PC-3 (cell line): Measurements from ENCODE around the gene HHIPL1. TPM values are rescaled to one million over a fixed set of nuclear protein-coding genes. Genes with fewer than 3 reads are reported as not detected.

Experiments used
- ATAC-seq: fragments of 200-7000 bp; cut with Tn5 transposase; 2 replicates; pipeline ENCODE4 v1.9.1; 2020; ENCODE audit warnings: mild to moderate bottlenecking, moderate library complexity
- BruUV-seq: library from RNA; stranded (reverse); fragments of 400-500 nt; replicated peaks from 2 replicates; lab custom pipeline; 2021; lab: Mats Ljungman, UMichigan
- CTCF ChIA-PET: fragments of 300-600 bp; sonication (Branson Sonifier 250); formaldehyde crosslinking; loops from one replicate; lab custom pipeline; 2022; ENCODE audit warnings: antibody characterized with exemption; lab: Charles Lee
- POLR2A ChIA-PET: fragments of 300-600 bp; sonication (Branson Sonifier 250); formaldehyde crosslinking; loops from one replicate; lab custom pipeline; 2022; ENCODE audit warnings: antibody characterized with exemption; ENCODE audit not compliant: unreplicated experiment; lab: Charles Lee
- DNase-seq: peaks from one replicate; pipeline ENCODE4 v3.0.0-alpha.2; 2015
- H2AFZ ChIP-seq: fragments of 300-600 bp; sonication (generic); 2 replicates; pipeline ENCODE4 v1.6.0; 2016; ENCODE audit warnings: antibody characterized with exemption, low read length
- H3F3A ChIP-seq: fragments of 300-600 bp; sonication (generic); one replicate; pipeline ENCODE4 v1.6.0; 2017; ENCODE audit warnings: antibody characterized with exemption, low read length, control low read depth, mild to moderate bottlenecking; ENCODE audit not compliant: unreplicated experiment
- H3K27ac ChIP-seq: fragments of 300-600 bp; sonication (generic); 2 replicates; pipeline ENCODE4 v1.5.1; 2016; ENCODE audit warnings: mild to moderate bottlenecking, low read length
- H3K27me3 ChIP-seq: fragments of 300-600 bp; sonication (generic); 2 replicates; pipeline ENCODE4 v1.6.1; 2016; ENCODE audit warnings: low read length, mixed read lengths
- H3K36me3 ChIP-seq: fragments of 300-600 bp; sonication (generic); 2 replicates; pipeline ENCODE4 v1.6.1; 2016; ENCODE audit warnings: low read depth, mixed run types, low read length, mixed read lengths
- H3K4me1 ChIP-seq: fragments of 300-600 bp; sonication (generic); 2 replicates; pipeline ENCODE4 v1.5.1; 2016; ENCODE audit warnings: low read length; ENCODE audit not compliant: insufficient read depth
- H3K4me2 ChIP-seq: fragments of 300-600 bp; sonication (generic); 2 replicates; pipeline ENCODE4 v1.6.0; 2016; ENCODE audit warnings: low read length
- H3K4me3 ChIP-seq: fragments of 300-600 bp; sonication (generic); 2 replicates; pipeline ENCODE4 v1.5.1; 2016; ENCODE audit warnings: mild to moderate bottlenecking, low read length, mixed read lengths
- H3K79me2 ChIP-seq: fragments of 300-600 bp; sonication (generic); 2 replicates; pipeline ENCODE4 v1.6.1; 2017; ENCODE audit warnings: low read length, mixed read lengths
- H3K9ac ChIP-seq: fragments of 300-600 bp; sonication (generic); 2 replicates; pipeline ENCODE4 v1.6.0; 2016; ENCODE audit warnings: mild to moderate bottlenecking, low read length
- H3K9me2 ChIP-seq: fragments of 300-600 bp; sonication (generic); replicated peaks from 2 replicates; pipeline ENCODE4 v1.6.1; 2016; ENCODE audit warnings: mixed run types, low read length, mixed read lengths
- H3K9me3 ChIP-seq: fragments of 300-600 bp; sonication (generic); 2 replicates; pipeline ENCODE4 v1.6.1; 2016; ENCODE audit warnings: low read length, mixed read lengths
- H4K20me1 ChIP-seq: fragments of 300-600 bp; sonication (generic); 2 replicates; pipeline ENCODE4 v1.6.1; 2016; ENCODE audit warnings: low read length, mixed read lengths
- EZH2 ChIP-seq: fragments of 300-600 bp; sonication (generic); IDR thresholded peaks from one replicate; pipeline ENCODE4 v1.6.1; 2017; ENCODE audit warnings: antibody characterized with exemption, mild to moderate bottlenecking, low read length; ENCODE audit not compliant: unreplicated experiment
- EZH2phosphoT487 ChIP-seq: fragments of 300-600 bp; sonication (generic); IDR thresholded peaks from 2 replicates; pipeline ENCODE4 v1.6.1; 2018; ENCODE audit warnings: mild to moderate bottlenecking, antibody characterized with exemption, low read length, borderline replicate concordance
- intact Hi-C: fragments of 100-400 bp; cut with micrococcal nuclease; formaldehyde crosslinking; loops from 2 replicates; pipeline ENCODE4 v1.9.0; 2023
- total RNA-seq: library from RNA; depleted of rRNA; stranded (reverse); fragments of >200 nt; gene quantifications from 2 replicates; pipeline ENCODE4 v1.2.3, GENCODE V29; 2014
- TF ChIP-seq, protein P1 (sequence below): fragments of 300-600 bp; sonication (generic); conservative IDR thresholded peaks from 2 replicates; pipeline ENCODE4 v1.5.1; 2017; ENCODE audit warnings: antibody characterized with exemption, low read depth, mild to moderate bottlenecking, low read length

The HHIPL1 gene
- total RNA-seq, 1 experiment from 2014 or later = 0.84 TPM

DNA sequence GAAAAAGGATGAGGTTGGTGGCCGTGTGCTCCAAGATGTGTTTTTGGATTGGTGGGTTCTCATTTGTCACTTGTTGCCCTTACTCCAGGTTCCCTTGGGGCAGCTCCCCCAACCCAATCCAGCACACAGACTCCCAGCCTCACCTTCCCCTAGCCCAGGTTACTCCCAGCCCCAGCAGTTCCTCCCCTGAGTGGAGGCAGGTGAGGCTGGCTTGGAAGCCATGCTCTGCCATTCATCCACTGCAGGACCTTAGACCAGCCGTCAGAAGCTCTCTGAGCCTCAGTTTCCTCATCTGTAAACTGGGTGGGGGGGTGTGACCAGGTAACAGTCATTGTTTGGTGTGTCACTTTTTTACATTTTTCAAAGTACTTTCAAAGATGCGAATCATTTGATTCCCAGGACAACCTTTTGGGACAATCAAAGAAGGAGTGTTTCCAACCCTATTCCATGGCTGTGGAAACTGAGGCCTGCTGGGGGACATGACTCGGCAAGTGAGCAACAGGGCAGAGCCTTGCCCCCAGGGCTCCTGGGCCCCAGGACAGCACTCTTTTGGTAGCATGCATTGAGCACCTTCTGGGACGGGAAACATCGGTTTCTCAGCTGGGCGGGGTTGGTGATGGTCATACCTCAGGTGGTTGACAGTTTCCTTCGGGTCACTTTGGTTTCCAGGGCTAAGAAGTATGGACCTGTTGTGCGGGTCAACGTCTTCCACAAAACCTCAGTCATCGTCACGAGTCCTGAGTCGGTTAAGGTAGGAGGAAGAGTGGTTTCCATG, 46.4 kb downstream of the HHIPL1 start:
- CTCF ChIA-PET = no interaction called here
- DNase-seq (no peak), ATAC-seq (no peak)
- no peak for TF ChIP-seq EZH2
- TF ChIP-seq EZH2phosphoT487 = no peak
- TF ChIP-seq, protein P1, sequence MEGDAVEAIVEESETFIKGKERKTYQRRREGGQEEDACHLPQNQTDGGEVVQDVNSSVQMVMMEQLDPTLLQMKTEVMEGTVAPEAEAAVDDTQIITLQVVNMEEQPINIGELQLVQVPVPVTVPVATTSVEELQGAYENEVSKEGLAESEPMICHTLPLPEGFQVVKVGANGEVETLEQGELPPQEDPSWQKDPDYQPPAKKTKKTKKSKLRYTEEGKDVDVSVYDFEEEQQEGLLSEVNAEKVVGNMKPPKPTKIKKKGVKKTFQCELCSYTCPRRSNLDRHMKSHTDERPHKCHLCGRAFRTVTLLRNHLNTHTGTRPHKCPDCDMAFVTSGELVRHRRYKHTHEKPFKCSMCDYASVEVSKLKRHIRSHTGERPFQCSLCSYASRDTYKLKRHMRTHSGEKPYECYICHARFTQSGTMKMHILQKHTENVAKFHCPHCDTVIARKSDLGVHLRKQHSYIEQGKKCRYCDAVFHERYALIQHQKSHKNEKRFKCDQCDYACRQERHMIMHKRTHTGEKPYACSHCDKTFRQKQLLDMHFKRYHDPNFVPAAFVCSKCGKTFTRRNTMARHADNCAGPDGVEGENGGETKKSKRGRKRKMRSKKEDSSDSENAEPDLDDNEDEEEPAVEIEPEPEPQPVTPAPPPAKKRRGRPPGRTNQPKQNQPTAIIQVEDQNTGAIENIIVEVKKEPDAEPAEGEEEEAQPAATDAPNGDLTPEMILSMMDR = no peak
- Histone ChIP-seq H2AFZ (no peak overlapping the region), H3K4me1 (no peaks in the 10 kb centered on the region), H3K9me2 (no peaks in the 10 kb centered on the region), H3K36me3 (no peaks in the 10 kb centered on the region), H3K27me3 (no peaks in the 10 kb centered on the region), H3K4me2 (no peak overlapping the region), H3K27ac (no peak overlapping the region), H3F3A (no peaks in the 10 kb centered on the region), H3K9ac (no peak overlapping the region), H3K79me2 (no peaks in the 10 kb centered on the region), H3K4me3 (no peak overlapping the region), H4K20me1 (no peaks in the 10 kb centered on the region), H3K9me3 (no peaks in the 10 kb centered on the region)
- POLR2A ChIA-PET = no interaction called here
- BruUV-seq = no TSS peak
- intact Hi-C loops = no loop called here

DNA sequence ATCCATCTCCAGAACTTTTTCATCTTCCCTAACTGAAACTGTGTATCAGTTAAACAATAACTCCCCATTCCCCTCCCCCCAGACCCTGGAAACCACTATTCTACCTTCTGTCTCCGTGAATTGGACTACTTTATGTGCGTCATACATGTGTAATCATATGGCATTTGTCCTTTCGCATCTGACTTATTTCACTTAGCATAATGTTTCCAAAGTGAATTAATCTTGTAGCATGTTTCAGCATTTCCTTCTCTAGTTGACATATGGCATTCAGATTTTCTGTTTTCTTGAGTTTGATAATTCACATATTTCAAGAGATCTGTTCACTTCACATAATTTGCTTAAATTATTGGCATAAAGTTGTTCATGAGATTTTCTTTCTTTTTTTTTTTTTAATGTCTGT, 49.0 kb downstream of the HHIPL1 start:
- H3K9me3 ChIP-seq = no peaks in the 10 kb centered on the region
- no peak overlapping the region for H2AFZ ChIP-seq
- H3K4me1 ChIP-seq = no peaks in the 10 kb centered on the region
- CTCF ChIA-PET = no interaction called here
- no TSS peak for BruUV-seq
- H4K20me1 ChIP-seq = no peaks in the 10 kb centered on the region
- no peaks in the 10 kb centered on the region for H3K9me2 ChIP-seq
- no peak overlapping the region for H3K4me3 ChIP-seq
- intact Hi-C loops = no loop called here
- no peaks in the 10 kb centered on the region for H3K27me3 ChIP-seq
- H3K4me2 ChIP-seq = no peak overlapping the region
- no peaks in the 10 kb centered on the region for H3K36me3 ChIP-seq
- ATAC-seq (no peak), DNase-seq (no peak)
- H3K79me2 ChIP-seq = no peaks in the 10 kb centered on the region
- H3F3A ChIP-seq = no peaks in the 10 kb centered on the region
- H3K27ac ChIP-seq = no peak overlapping the region
- H3K9ac ChIP-seq = no peak overlapping the region
- POLR2A ChIA-PET = no interaction called here
- TF ChIP-seq EZH2phosphoT487 = no peak
- no peak for TF ChIP-seq EZH2
- TF ChIP-seq, protein P1 = no peak

DNA sequence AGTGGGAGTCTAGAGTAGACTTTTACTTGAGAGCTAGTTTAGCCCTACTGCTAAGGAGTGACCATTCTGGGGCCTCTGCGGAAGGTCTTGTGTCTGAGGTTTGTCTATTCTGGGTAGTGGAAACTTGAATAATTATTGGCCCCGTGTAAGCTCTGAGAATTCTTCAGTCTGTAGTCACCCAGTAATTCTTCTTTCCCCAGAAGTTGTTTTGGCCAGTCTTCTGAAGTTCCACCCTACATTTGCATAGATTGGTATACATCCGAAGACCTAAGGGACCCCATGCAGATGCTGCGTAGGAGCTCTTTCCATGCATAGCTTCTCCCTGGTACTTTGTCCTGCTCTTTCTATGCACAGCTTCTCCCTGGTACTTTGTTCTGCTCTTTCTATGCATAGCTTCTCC, 52.0 kb downstream of the HHIPL1 start:
- Histone ChIP-seq H3K9me3 (no peaks in the 10 kb centered on the region), H4K20me1 (no peaks in the 10 kb centered on the region), H3K27me3 (no peaks in the 10 kb centered on the region), H3K4me3 (no peak overlapping the region), H3K4me2 (no peak overlapping the region), H3K4me1 (no peaks in the 10 kb centered on the region), H3K9ac (no peak overlapping the region), H3K36me3 (no peaks in the 10 kb centered on the region), H3K27ac (no peak overlapping the region), H3K79me2 (no peaks in the 10 kb centered on the region), H3F3A (no peaks in the 10 kb centered on the region), H3K9me2 (no peaks in the 10 kb centered on the region), H2AFZ (no peak overlapping the region)
- CTCF ChIA-PET = no interaction called here
- DNase-seq (no peak), ATAC-seq (no peak)
- POLR2A ChIA-PET = no interaction called here
- no TSS peak for BruUV-seq
- TF ChIP-seq EZH2phosphoT487 = no peak
- TF ChIP-seq, protein P1 = no peak
- TF ChIP-seq EZH2 = no peak
- intact Hi-C loops = no loop called here
